Breast epithelium (tissue), 3 donors: Measurements from ENCODE around the gene MYOM3.

ENCODE experiments used
- CTCF ChIP-seq, 3 donors: fragments of 450-650 bp; IDR thresholded peaks; one replicate each; pipeline ENCODE4 v1.5.1; 2016 to 2017; ENCODE audit warnings: antibody characterized with exemption in 3 of 3, mild to moderate bottlenecking in 3 of 3, moderate library complexity in 3 of 3
- POLR2A ChIP-seq: fragments of 450-650 bp; IDR thresholded peaks from one replicate; pipeline ENCODE4 v1.6.1; 2016; ENCODE audit warnings: antibody characterized with exemption, mild to moderate bottlenecking, moderate library complexity
- POLR2AphosphoS5 ChIP-seq, 3 donors: sonication (generic); formaldehyde crosslinking; IDR thresholded peaks; one replicate each; pipeline ENCODE4 v1.6.1; 2017; ENCODE audit warnings: antibody characterized with exemption in 3 of 3

DNA sequence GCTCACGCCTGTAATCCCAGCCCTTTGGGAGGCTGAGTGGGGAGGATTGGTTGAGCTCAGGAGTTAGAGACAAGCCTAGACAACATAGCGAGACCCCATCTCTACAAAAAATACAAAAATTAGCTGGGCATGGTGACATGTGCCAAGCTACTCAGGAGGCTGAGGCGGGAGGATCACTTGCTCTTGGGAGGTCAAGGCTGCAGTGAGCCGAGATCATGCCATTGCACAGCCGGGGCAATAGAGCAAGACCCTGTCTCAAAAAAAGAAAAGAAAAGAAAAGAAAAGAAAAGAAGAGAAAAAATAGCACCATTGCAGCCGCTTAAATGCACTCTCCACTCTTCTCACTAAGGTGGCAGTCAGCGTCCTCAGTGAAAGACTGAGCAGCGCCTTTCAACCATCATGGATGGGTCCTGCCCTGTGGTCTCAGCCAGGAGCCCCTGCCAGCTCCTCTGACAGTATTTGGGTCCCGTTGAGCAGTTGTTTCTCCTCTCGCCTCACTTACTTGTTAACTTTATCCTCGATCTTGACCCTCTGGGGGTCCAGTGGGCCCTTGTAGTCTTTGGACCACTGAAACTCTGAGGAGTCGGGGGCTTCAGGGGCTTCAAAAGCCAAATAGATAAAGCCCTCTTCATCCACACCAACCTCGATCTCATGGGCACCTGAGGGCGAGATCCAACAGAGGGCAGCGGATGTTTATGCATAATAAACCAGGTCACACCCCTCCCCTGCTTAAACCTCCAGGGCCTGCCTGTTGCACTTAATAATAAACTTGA lies 36.9 kb downstream of the MYOM3 start:
- no peak for TF ChIP-seq CTCF (IDR thresholded peaks at IDR 0.05)
- no peak for TF ChIP-seq POLR2A
- TF ChIP-seq POLR2AphosphoS5 (IDR thresholded peaks at IDR 0.05): no peak
